ENCODE measurements around the gene ADAM12.

DNA sequence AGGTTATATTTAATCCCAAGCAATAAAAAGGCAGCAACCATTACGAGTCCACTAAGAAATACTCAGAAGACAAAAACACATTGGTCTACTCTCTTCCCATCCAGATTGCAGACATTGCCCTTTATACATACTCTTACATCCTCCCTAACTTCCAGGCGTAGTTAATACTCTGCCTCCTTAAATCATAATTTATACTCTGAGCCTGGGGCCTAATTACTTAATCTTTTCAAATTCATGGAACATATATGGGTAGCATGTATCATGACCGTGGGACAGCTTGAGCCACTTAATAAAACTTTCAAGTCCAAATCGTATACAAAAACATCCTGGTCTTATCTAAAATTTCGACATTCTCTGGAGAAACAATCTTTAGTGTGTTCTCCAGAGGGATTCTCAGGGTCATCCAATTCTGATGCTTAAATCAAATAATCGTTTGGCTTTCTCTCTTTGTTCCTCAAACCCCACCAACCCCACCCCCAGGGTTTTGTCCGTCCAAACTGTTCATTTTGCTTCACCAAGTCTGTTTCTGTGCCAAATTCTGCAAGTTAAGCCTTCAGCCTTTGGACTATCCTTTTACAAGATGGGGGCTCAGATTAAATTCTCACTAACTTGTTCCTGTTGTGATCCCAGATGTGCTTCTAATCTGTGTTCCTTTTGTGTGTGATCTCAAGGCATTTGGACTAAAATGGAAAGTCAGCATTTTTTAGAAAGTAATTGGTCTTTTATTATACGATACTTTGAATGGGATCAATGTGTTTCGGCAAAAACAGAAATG, 86.4 kb downstream of the ADAM12 start:
- TF ChIP-seq, protein P1, sequence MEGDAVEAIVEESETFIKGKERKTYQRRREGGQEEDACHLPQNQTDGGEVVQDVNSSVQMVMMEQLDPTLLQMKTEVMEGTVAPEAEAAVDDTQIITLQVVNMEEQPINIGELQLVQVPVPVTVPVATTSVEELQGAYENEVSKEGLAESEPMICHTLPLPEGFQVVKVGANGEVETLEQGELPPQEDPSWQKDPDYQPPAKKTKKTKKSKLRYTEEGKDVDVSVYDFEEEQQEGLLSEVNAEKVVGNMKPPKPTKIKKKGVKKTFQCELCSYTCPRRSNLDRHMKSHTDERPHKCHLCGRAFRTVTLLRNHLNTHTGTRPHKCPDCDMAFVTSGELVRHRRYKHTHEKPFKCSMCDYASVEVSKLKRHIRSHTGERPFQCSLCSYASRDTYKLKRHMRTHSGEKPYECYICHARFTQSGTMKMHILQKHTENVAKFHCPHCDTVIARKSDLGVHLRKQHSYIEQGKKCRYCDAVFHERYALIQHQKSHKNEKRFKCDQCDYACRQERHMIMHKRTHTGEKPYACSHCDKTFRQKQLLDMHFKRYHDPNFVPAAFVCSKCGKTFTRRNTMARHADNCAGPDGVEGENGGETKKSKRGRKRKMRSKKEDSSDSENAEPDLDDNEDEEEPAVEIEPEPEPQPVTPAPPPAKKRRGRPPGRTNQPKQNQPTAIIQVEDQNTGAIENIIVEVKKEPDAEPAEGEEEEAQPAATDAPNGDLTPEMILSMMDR (IDR thresholded peaks at IDR 0.05; ENCODE audit: poor library complexity, severe bottlenecking): no peak
- TF ChIP-seq POLR2AphosphoS5 (IDR thresholded peaks at IDR 0.05) (no peak), EZH2 (IDR thresholded peaks at IDR 0.05; ENCODE audit: borderline replicate concordance, insufficient read depth, low read length, poor library complexity, severe bottlenecking) (no peak), EP300 (conservative IDR thresholded peaks at IDR 0.05; ENCODE audit: poor library complexity, severe bottlenecking) (no peak), TAF1 (IDR thresholded peaks at IDR 0.05; ENCODE audit: low read depth) (no peak)
- TF ChIP-seq, protein P2, sequence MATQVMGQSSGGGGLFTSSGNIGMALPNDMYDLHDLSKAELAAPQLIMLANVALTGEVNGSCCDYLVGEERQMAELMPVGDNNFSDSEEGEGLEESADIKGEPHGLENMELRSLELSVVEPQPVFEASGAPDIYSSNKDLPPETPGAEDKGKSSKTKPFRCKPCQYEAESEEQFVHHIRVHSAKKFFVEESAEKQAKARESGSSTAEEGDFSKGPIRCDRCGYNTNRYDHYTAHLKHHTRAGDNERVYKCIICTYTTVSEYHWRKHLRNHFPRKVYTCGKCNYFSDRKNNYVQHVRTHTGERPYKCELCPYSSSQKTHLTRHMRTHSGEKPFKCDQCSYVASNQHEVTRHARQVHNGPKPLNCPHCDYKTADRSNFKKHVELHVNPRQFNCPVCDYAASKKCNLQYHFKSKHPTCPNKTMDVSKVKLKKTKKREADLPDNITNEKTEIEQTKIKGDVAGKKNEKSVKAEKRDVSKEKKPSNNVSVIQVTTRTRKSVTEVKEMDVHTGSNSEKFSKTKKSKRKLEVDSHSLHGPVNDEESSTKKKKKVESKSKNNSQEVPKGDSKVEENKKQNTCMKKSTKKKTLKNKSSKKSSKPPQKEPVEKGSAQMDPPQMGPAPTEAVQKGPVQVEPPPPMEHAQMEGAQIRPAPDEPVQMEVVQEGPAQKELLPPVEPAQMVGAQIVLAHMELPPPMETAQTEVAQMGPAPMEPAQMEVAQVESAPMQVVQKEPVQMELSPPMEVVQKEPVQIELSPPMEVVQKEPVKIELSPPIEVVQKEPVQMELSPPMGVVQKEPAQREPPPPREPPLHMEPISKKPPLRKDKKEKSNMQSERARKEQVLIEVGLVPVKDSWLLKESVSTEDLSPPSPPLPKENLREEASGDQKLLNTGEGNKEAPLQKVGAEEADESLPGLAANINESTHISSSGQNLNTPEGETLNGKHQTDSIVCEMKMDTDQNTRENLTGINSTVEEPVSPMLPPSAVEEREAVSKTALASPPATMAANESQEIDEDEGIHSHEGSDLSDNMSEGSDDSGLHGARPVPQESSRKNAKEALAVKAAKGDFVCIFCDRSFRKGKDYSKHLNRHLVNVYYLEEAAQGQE (IDR thresholded peaks at IDR 0.05; ENCODE audit: borderline replicate concordance): no peak
